Hypothalamus (tissue), 51 donors: ENCODE measurements around the gene DOCK7.
A peak's percentile ranks its signal among the peaks of the same experiment; 100 is the strongest.
"Not testable (repeated sequence)": the region's sequence is repeated elsewhere in the genome, so short reads cannot be mapped to it uniquely, and the experiment has no call there.

Source experiments
- DNase-seq, 51 donors: peaks; one replicate each; lab custom pipeline; 2025; lab: John Stamatoyannopoulos, UW

The DOCK7 gene

DNA sequence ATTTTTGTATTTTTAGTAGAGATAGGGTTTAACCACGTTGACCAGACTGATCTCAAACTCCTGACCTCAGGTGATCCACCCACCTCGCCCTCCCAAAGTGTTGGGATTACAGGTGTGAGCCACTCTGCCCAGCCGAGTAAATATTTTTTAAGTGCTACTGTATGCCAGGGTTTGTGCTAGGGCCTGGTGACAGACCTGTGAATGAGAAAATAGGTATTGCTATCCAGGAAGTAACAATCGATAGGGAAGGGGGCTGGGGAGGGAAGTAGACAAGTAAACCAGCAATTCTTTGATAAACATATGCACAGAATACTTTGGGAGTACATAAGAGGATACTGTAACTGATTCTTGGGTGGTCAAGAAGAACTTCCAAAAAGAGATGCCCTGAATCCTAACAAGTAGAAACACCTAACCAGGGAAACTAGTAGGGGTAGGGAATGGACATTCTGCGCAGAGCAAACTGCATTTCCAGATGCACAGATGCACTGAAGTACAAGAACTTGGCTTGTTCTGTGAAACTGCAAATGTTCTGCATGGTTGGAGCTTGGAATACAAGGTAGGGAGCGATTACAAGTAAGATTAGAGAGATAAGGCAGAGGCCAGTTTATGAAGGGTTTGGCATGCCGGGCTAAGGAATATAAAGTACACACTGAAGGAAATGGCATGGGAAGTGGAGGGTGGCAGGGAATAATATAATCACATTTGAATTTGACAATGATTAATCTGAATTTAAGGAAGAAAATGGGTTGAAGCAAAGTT lies 19.0 kb upstream of the DOCK7 start:
- no peak for DNase-seq

DNA sequence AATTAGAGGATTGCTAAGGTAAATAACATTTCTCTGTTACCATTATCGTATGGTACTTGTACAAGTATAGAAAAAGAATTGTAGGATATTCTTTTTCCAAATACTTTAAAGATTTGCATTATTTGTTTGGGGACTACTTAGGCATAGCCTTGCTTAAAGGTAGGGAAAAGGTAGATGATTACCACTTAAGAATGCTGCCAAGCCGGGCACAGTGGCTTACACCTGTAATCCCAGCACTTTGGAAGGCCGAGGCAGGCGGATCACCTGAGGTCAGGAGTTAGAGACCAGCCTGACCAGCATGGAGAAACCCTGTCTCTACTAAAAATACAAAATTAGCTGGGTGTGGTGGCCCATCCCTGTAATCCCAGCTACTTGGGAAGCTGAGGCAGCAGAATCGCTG lies 10.0 kb upstream of the DOCK7 start:
- DNase-seq, result not testable (repeated sequence)

DNA sequence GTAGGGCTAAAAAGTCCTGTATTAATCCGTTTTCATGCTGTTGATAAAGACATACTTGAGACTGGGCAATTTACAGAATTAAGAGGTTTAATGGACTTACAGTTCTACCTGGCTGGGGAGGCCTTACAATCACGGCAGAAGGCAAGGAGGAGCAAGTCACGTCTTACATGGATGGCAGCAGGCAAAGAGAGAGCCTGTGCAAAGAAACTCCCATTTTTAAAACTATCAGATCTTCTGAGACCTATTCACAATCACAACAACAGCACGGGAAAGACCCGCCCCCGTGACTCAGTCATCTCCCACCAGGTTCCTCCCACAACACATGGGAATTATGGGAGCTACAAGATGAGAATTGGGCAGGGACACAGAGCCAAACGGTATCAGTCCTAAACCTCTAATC lies 6.3 kb upstream of the DOCK7 start:
- not testable (repeated sequence) for DNase-seq

DNA sequence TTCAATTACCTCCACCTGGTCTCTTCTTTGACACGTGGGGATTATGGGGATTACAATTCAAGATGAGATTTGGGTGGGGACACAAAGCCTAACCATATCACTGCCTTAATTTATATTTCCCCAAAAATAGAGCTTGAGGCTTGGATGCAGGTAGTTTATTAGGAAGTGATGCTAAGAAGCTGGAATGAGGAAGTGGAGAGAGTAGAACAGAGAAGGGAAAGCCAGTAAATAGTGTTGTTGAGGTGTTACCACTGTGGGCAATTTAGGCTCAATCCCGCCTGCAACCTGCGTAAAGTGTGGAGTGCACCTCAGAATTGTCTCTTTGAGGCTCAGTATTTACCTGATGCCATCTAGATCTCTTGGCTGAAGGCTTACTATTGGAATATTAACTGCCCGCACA lies 4.9 kb upstream of the DOCK7 start:
- DNase-seq, result no peak

DNA sequence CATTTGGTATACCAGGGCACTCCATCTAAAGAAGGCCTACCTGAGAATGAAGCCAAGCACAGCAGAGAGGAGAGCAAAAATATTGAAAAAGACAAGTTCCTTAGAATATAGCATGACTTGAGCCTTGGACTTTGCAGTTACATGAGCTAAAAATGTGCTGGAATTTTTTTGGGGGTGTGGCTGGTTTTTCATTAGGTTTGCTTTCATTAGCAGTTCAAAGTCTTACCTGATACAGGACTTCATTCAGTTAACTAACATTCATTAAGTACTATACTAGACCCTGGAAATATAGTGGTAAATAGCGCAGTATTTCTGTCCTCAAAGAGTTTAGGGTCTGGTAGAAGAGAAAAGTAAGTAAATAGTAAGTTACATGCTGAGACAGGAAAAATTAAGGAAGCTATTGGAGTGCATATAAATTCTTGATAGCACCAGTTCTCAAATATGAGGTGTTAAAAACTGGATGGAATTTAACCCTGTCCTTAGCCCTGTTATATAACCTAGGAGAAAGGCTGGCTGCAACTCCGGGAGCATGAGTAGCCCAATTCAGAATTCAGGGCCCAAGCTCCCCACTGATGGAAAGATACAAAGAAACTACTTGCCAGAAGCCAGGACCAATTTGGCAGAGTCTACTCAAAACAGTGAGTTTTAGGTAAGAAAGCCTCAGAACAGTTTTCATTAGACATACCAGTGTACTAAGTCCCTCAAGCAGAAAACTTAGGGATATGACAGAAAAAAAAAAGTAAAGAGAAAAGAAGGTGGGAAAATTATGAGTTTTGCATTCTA lies 3.1 kb upstream of the DOCK7 start:
- DNase-seq, result peak in 6 of 51 donors; percentile 5 to 42 (median 19)

DNA sequence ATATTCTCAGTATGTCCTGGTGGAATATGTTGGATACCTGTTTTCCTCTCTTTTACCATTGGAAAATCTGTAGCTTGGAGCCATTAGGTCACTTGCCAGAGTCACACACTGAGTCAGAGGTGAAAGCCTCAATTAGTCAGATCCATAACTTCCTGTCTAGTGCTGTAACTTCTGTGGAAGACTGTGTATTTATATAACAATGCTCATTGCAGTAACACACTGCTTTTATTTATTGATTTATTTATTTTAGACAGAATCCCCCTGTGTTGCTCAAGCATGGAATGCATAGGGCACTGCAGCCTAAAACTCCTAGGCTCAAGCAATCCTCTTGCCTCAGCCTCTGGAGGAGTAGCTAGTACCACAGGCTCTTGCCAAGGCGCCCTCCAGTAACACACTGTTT lies 1.3 kb upstream of the DOCK7 start:
- DNase-seq, result peak in 1 of 51 donors; percentile 7

DNA sequence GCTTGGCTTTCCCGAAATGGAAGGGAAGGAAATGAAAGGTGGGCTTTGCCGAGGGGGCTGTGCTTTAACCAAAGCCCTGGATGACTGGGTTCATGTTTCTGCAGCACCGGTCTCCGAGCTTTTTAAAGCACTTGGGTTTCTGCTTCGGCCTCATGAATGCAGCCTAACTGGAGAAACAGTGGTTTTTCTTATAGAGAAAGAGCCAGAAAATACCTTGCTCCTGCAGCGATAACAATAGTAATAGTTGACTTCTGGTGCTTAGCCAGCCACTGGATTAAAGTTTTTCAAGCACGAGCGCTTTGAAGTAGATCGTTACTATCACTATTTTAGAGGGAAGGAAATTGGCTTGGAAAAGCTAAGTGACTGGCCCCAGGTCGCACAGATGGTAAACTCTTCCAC lies 500 bp upstream of the DOCK7 start:
- DNase-seq, result peak in 3 of 51 donors; percentile 26 to 68 (median 31)

DNA sequence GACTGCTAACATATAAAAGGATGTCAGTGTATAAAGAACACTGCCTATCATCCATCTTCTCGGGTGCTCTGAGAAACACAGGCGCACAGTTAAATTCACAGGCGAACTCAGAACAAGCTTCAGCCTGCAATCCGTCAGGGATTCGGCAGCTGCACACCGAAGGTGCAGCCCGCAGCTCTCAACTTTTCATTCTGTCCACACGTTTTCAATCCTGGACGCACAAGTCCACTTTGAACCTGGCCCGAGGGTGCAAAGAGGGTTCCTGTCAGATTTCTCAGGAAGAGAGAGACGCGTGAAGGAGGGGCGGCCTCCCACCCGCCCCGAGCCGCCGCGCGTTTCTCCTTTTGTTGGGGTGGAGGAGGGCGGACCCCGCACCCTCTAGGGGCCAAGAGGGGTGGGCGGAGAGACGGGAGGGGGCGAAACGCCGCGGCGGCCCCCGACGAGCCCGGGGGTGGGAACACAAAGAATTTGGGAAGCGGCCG lies 724 bp downstream of the DOCK7 start:
- DNase-seq, result peak in 23 of 51 donors; percentile 7 to 63 (median 28)

DNA sequence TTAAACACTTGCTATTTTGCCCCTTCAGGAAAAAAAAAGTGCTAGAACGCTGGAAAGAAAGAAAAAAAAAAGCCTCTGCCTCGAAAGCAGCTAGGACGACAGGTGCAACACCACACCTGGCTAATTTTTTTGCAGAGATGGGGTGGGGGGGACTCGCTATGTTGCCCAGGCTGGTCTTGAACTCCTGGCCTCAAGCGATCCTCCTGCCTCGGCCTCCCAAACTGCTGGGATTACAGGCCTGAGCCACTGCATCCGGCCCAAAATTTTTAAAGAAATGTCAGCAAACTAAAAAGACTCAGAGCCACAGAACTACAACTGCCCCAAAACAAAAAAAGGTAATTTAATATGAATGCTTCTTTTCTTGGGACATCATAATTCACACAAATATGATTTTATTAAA lies 1.4 kb downstream of the DOCK7 start:
- no peak for DNase-seq

DNA sequence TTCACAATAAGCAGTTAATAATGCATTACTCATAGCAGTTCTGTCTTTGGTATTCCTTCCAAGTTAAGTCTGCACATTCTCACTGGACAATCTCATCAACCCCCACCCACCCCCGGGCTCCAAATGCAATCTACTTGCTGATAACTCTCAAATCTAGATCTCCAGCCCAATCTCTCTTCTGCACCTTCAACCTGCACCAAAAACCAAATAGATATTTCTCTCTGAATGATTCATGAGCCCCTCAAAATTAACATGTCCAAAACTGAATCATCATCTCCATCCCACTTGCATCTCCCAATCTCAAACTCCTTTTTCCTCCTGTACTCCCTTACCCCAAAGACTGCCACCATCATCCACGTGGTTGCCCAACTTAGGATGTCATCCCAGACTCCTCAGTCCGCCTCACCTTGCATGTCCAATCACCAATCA lies 2.7 kb downstream of the DOCK7 start:
- no peak for DNase-seq

DNA sequence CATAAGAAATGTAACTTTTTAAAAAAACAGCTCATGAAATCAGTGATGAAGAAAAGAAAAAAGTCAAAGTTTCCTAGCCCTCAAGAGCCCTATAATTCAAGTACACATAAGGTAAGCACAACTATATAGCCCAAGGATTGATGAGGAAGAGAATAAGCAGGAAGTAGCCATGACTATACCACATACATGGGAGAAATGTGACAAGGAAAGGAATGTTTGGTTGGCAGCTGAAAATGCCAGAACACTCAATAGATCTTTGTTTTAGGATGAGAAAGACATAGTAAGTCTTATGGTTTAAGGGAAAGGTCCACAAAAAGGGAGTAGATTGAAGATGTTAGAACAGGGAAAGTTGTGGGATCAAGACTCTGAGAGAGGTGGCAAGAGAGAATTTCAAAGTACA lies 5.7 kb downstream of the DOCK7 start:
- no peak for DNase-seq

DNA sequence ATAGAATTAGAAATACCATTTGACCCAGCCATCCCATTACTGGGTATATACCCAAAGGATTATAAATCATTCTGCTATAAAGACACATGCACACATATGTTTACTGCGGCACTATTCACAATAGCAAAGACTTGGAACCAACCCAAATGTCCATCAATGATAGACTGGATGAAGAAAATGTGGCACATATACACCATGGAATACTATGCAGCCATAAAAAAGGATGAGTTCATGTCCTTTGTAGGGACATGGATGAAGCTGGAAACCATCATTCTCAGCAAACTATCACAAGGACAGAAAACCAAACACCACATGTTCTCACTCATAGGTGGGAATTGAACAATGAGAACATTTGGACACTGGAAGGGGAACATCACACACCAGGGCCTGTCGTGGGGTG lies 7.2 kb downstream of the DOCK7 start:
- DNase-seq, result not testable (repeated sequence)

DNA sequence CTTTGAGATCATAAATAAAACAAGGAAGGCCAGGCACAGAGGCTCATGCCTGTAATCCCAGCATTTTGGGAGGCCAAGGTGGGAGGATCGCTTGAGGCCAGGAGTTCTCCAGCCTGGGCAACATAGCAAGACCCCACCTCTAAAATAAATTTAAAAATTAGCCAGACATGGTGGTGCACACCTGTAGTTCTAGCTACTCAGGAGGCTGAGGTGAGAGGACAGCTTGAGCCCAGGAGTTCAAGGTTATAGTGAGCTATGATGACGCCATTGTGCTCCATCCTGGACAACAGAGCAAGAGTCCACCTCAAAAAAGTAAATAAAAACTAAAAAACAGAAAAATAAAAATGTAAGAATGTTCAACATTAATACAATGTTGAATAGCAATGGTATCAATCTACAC lies 10.4 kb downstream of the DOCK7 start:
- DNase-seq, result not testable (repeated sequence)

DNA sequence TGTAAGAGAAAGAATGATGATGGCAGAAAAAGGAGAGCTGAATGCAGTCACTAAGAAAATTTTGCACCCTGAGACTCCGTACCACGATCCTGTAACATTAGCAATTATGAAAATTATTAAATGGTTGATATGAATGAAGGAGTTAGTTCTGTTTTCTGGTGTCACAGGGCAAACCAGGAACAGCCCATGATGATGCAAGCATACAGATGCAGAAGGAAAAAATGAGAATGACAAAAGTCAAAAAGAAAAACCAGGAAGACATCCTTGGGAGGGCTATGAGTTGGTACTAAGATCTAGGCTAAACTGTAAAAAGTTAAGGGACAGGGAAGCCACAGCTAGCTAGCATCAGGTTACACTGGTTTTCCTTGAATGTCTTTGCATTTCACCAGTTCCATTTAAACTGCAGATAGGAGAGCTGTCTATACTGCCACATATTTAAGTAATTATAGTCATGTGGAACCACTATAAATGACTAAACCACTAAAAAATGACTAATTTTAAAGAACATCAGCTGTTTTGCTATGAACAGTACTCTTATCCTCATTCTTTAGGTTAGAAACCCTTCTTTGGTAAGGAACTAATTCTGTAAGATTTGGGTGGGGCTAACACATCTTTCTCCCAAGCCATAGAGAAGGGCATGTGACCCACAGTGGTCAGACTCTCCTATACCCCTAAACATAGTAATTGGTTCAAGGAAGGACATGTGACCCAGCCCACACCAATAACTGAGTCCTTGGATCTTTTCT lies 11.4 kb downstream of the DOCK7 start:
- no peak for DNase-seq

DNA sequence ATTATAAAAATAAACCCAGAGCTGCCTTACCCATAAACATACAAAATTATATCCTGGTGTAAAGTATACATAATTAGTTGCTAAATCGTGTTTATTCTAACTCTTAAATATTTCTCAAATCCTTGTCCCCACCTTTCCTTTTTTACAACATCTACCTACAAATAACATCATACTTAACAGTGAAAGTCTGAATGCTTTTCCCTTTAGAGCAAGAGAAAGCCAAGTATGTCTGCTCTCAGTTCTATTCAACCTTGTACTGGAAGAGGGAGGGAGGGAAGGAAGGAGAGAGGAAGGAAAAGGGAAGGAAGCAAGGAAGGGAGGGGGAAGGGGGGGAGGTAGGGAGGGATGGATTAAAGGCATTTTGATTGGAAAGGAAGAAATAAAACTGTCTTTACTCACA lies 14.6 kb downstream of the DOCK7 start:
- no peak for DNase-seq

DNA sequence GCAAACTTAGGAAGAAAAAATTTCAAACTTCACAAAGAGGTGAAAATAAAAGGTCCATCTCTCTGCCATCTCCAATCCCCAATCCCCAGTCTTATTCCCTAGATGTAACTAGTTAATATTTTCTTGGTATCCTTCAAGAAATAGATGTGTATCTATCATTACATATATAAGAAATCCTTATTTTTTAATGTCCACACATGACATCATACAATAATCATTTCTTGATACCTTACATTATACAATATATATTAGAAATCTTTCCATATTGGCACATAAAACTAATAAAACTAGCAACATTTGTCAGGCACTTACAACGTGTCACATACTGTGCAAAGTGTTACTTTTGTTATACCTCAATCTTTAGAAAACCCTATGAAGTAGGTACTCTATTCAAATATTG lies 16.2 kb downstream of the DOCK7 start:
- DNase-seq, result no peak

DNA sequence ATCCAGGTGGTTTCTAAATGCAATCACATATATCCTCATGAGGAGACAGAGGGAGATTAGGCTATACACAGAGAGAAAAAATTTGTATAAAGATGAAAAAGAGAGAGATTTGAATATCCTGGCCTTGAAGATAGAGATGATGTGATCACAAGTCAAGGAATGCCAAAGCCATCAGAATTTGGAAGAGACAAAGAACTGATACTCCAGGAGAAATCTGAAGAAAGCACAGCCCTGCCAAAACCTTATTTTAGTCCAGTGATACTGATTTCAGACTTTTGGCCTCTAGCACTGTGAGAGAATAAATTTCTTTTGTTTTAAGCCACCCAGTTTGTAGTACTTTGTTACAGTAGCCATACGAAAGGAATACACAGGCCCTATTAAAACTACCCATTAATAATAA lies 33.4 kb downstream of the DOCK7 start:
- DNase-seq, result no peak

DNA sequence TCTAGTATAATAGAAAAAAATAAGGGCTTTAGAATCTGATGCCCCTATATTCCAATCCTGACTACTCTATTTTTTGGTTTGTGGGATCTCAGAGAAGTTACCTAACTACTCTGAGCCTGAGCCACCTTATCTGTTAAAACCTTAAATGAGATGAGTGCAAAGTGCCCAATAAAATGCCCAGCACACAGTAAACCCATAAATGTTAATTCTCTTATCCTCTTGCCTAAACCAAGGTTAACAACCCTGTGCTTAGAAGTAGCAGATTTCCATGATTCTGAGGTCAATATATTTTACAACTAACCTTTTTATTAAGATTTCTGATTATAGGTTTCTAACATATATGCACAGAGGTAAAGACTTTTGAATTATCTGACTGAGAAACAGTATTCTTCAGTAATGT lies 35.8 kb downstream of the DOCK7 start:
- DNase-seq, result no peak

DNA sequence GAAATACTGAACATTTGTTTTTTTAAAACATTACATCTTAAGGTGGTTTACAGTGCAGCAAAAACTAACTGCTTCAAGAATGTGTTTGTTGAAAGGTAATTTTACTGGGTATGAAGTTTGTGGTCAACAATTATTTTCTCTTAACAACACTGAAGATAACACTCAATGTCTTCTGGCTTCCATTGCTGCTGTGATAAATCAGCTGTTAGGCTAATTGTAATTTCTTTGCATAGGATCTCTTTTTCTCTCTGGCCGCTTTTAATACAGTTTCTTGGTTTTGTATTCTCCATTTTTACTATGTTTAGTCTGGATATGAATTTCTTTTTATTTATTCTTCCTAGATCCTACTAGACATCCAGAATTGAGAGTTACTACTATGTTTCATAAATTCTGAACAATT lies 44.9 kb downstream of the DOCK7 start:
- no peak for DNase-seq

DNA sequence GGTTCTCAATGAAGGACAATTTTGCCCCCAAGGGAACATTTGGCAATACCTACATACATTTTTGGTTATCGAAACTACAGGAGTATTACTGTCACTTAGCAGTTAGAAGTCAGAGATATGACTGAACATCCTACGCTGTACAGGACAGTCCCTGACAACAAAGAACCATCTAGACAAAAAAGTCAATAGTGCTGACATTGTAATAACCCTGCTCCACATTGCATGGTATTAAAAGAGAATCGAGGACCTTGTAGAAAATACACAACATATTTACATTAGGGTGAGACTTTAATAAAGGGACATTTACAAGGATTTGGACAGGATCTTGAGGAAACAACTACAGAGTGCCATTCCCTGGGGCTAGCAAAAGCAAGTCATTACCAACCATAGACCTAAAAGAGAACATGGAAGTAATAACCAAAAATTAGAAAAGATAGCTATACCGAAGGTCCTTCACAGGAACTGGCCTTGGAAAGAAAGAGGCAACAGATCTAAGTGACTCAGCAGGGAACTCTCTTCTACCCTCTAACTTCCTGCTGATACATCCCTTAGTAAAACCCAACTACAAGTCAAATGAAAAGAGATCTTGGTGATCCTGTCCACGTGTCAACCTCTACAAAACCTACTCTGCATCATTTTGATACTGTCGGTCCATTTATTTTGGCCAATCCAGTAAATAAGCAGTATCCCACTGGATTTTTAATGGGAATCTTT lies 50.6 kb downstream of the DOCK7 start:
- DNase-seq, result no peak

DNA sequence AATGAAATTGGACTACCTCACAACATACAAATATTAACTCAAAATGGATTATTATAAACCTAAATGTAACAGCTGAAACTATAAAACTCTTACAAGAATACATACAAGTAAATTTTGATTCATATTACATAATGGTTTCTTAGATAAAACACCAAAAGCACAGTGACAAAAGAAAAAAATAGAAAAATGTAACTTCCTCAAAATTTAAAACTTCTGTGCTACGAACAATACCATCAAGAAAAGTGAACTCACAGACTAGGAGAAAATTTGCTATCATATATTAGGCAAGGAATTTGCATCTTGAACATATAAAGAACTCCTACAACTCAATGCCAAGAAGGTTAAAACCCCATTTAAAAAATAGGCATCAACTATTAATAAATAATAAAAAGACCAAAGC lies 59.7 kb downstream of the DOCK7 start:
- no peak for DNase-seq
